GM10266 (cell line): ENCODE results near the gene PLEKHJ1.
A peak's percentile ranks its signal among the peaks of the same experiment; 100 is the strongest.

Experiments
- DNase-seq: peaks from one replicate; pipeline ENCODE4 v3.0.0; 2012; ENCODE audit errors: extremely low spot score
- CTCF ChIP-seq: IDR thresholded peaks from 2 replicates; pipeline ENCODE4 v1.5.1; 2012; ENCODE audit warnings: mild to moderate bottlenecking, low read depth; ENCODE audit not compliant: control insufficient read depth, insufficient read depth; ENCODE audit errors: missing control alignments

Gene PLEKHJ1

GRCh38 chr19:2212861-2213711, 23.0 kb downstream of the PLEKHJ1 start:
- no peak for TF ChIP-seq CTCF
- DNase-seq = no peak

- DNase-seq = no peak
- no peak for TF ChIP-seq CTCF
Measured at GRCh38 chr19:2210987-2211740, 25.0 kb downstream of the PLEKHJ1 start.

- TF ChIP-seq CTCF = no peak
- no peak for DNase-seq
Measured at GRCh38 chr19:2210206-2210605, 25.9 kb downstream of the PLEKHJ1 start.

GRCh38 chr19:2209408-2209807, 26.7 kb downstream of the PLEKHJ1 start:
- no peak for TF ChIP-seq CTCF
- no peak for DNase-seq

GRCh38 chr19:2208975-2209374, 27.2 kb downstream of the PLEKHJ1 start:
- no peak for DNase-seq
- TF ChIP-seq CTCF = no peak

GRCh38 chr19:2207991-2208860, 27.9 kb downstream of the PLEKHJ1 start:
- peak; percentile 71 for DNase-seq
- no peak for TF ChIP-seq CTCF
